HPDE6-E6E7 (cell line): ENCODE measurements around the gene ESR1.
"Not testable (repeated sequence)": the region's sequence is repeated elsewhere in the genome, so short reads cannot be mapped to it uniquely, and the experiment has no call there.

Source experiments
- DNase-seq: peaks from one replicate; pipeline ENCODE4 v3.0.0; 2011; ENCODE audit warnings: missing footprints; ENCODE audit errors: extremely low spot score

The ESR1 gene

DNA sequence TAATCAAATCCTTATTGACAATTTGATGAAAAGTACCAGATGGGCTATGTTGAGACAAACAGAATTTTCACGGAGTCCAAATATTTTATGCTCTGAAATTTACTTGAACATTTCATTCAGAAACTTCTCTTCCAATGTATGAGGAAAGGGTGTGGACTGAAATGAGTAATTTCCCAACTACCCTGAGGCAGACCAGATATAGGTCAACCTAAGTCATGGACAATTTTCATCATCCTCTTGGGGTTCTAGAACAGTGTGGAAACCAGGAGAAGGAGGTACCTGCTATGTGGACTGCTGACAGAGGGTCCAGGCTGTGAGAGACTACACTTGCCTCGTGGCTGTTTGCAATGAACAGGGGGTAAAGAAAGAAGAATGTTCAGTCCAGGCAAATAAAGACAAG is 323.0 kb downstream of the ESR1 start:
- DNase-seq: peak; percentile 15

DNA sequence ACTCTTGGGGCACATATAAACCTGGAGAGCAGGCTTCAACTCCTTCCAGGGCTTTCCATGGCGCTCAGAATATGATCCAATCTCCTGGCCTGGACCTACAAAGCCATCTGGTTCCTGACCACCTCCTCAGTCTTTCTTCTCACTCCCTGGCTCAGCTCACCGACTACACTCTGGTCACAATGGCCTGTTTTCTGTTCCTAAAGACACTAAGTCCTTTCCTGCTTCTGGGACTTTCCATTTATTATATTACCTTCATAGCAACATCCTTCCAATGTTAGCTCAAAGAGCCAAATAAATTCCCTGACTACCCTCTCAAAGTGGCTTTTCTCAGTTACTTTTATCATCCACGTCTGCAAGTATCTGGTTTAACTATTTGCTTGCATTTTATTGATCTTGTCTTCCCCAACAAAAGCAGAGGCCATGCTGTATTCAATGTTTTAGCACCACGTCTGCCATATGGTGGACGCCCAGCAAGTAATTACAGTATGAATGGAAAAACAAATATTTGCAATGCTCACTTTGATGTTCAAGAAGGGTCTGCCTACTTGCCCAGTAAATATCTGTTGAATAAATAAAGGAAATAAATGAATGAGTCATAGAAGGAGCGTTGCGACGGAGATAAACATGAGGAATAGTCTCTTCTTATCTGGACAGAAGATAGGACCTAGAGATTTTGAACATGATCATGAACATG is 328.4 kb downstream of the ESR1 start:
- DNase-seq: no peak

DNA sequence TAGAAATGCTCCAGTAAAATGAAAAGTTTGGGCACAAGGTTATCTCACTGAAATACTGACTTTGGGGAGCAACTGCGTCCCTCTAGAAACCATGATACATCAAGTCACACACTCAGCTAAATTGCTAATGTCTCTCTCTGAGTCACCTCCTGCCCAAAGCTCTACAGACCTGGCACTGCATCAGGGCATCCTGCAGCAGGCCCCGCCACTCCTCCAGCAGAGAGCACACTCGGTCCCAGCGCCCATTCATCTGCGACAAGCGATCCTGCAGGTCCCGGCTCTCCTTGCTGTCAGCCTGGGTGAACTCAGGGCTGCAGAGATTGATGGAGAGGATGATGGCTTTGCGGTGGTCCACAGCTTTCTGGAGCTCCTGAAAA is 329.0 kb downstream of the ESR1 start:
- DNase-seq: no peak

DNA sequence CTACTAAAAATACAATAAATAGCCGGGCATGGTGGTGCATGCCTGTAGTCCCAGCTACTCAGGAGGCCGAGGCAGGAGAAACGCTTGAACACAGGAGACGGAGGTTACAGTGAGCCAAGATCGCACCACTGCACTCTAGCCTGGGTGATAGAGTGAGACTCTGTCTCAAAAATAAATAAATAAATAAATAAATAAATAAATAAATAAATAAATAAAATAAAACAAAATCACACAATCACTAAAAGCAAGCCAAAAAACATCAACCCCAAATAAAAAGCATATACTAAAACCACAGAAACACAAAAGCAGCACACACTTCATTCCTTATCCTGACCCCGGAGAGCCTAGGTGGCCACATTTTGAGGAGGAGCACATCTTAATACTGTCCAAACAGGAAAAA is 330.9 kb downstream of the ESR1 start:
- not testable (repeated sequence) for DNase-seq

DNA sequence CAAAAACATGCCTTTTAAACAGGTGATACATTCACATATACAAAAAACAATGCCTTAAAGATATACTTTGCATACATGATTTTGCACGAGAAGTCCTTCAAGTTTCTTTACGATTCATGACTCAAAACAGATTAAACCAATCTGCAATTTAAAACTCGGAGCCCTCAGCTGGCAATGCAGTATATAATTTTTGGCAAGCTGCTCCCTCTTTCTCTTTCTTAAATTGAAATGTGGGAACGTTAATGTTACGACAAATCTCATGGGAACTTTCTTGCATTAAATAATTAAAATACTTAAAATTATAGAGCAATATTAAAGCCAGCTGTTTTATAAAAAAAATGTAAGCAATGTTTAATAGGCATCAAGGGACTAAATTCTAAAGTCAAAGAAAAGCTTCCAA is 334.6 kb downstream of the ESR1 start:
- no peak for DNase-seq

DNA sequence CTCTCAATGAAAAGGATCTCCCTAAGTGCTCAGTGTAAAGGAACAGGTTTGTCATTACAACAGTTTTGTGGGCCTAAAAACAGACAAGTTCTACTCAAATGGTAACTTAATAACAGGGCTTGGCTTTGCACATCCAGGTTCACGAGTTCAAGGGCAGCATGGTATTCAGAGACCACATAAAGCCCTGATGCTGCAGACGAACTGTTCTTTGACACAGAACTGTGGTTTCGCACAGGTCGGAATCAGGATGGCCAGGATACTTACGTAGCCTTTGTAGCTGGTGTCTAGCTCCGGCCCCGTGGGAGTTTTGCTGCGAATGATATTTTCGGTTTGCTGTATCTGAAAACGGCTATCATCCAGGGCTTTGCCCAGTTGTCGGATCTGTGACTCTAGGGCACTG is 335.9 kb downstream of the ESR1 start:
- DNase-seq: no peak

DNA sequence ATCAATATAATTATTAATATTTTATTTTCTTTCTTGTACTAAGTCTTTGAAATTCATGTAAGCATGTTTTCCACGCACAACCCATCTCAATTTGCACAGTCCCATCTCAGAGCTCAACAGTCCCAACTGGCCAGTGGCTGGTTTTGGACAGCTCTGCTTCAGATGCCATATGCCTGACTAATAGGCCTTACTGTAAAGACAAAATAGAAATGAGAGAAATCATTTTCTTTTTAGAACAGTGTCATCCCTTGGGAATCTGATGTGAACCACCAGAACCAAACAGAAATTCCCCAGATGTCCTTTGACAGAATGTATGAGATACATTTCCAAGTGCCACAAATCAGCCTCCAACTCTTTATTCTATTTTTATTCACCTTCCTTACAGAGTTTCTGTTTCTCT is 338.9 kb downstream of the ESR1 start:
- no peak for DNase-seq

DNA sequence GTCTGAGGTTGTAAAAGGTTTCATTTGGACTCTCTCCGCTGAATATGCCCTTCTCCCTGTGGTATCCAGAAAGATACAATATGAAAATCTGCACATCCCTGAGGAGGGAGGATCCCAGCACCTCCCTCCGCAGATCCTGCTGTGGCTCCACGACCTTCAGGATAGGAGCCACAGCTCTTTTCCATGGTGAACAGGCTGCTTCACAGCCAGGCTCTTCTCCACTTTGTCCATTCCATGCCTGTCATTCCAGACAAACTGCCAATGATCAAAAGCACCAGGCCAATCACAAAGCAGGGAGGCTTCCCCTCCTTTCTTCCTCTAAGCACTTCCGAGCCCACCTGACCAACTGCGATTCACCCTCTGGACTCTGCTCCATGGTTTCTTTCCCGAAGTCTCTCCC is 339.8 kb downstream of the ESR1 start:
- DNase-seq: no peak

DNA sequence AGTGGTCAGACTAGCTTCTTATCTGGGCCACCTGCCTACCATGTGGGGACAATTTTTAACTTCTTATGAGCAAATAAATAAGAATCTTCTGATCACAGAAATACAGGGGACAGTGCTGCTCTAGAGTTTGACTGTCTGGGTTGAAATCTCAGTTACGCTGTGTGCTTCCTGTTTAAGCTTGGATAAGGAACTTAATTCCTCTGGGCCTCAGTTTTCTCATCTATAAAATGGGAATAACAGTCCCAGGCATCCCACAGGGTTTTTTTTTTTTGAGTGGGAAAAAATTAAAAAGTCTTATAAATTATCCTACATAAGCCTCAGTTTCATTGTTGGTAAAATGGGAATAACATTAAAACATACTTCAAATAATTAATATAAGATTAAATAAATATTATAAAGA is 340.9 kb downstream of the ESR1 start:
- no peak for DNase-seq

DNA sequence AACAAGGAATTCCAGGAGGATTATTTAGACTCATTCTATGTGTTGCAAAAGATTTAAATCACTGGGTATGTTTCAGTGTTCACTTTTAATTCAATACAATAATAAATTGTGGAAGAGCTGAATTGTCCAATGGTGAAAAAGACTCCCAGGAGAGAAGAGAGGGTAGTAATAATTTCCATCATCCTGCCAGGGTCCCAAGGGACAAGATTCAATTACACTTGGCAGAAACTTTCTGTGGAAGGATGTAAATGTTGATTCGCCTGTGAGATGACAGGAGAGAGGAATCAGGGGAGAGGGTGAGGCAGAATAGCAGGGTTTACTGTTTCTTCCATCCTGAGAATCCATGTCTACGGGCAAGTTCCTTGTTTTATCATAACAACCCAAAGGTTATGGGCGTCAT is 342.7 kb downstream of the ESR1 start:
- no peak for DNase-seq

DNA sequence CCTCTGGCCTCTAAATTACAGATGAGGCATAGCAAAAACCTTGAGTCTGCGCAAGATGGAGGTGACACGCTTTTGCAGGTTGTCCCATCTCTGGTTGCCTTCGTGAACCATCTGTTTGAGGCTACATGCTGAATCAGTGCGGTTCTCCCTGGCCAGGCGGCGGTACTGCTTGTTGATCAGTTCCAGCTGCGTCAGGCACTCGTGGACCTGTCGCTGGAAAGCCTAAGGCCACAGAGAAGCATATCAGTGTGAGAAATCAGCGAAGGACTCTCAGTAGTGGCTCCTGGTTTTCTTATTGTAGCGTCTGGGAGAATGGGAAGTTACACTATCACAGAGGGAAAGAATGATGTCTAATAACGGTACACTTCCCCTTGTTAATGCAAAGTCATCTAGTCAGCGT is 344.4 kb downstream of the ESR1 start:
- no peak for DNase-seq

DNA sequence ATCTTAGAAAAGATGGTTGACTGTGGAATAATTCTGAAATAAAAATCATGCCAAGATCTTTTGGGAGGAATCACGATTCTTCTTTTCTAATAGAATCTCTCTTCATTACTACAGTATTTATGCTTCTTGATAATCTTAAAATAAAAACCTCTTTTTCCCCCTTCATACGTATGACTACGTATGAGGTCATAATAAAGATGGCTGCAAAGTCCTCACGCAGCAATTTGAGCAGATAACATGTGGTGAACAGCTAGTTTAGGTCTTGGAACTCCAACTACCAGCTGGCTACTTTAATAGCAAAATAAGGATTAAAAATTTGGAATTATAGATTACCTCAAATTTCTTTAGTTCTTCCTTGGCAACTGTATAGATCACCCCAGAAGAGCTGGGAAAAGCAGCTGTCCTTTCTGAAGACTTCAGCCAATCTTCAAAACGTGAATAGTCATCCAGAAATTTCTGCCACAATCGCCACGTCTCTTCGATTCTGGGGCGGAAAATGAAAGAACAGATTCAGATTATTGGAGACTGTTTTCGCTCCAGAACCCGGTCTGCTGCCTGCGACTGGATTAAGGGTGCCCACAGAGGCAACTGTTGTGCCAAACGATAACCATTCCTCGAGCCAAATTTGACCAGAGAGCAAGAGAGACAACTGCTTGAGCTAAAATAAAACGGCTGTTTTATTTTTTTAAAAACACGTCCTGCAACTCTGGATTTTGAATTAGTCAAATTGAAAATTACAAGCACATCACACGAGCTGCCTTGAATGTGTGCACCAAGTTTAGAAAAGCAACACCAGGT is 347.3 kb downstream of the ESR1 start:
- DNase-seq: no peak

DNA sequence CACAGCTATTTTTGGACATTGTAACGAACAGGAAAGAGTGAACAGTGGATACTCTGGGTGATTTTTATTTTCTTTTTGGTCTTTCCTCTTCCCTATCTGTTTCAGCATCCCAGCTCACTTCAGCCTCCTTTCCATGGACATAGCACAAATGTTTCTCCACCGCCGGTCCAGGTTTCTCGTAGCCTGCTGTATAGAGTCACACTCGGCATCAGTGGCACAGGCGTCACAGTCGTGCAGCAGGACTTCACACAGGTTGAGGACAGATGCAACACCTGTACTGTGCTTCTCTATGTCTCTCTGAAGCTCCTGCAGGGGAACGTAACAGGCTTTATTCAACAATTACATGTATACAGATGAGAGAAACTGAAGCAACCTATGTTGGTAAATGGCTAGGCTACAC is 348.3 kb downstream of the ESR1 start:
- DNase-seq: no peak

DNA sequence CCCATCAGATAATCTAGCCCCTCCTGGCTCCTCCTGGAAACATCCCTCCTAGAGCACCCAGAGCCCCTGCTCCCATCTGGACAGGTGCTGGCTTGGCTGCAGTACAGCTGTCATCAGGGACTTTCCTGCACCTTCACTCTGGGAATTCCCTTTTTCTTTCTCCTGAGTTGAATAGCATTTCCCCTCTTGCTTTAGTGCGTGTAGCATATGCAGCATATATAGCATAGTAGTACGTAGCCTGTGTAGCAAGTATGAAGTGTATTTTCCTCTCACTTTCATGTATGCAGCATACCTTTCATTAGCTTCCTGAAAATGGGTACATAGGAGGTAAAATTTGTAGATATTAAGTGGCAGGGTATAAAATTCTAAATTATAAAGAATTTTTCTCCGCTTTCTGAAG is 352.9 kb downstream of the ESR1 start:
- DNase-seq: no peak

DNA sequence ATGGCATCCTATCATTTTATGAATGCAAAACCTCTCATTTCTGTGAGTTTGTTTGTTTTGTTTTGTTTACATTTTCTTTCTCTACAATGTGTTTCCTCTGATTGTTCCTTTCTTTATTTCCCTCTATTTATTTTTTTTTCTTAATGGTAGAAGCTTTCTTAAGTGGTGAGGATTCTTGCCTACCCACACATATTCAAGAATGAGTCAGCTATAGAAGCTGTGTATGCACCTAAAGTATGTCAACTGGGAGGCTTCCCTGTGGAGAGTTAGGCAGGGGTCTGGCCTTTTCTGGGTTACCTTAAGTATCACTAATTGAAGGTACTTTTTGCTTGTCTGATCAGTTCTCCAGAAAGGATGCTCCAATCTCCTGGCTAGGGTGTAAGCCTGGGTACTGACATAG is 354.0 kb downstream of the ESR1 start:
- DNase-seq: no peak

DNA sequence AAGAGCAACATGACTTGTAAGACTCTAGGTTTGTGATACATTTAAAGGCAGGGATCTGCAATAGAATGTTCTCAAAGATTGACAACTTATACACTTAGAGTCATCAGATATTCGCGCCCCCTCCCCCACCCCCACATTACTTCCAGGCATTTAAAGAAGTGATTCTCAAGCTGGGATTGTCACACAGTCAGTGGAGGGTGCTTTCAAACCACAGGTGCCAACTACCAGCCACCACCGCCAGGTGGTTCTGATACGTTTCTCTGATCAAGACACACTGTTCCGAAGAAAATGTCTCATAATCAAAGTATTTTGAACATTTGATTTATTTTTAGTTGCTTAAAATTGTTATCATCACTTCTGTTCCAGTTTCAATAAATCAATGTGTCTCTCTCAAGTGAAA is 357.5 kb downstream of the ESR1 start:
- no peak for DNase-seq

DNA sequence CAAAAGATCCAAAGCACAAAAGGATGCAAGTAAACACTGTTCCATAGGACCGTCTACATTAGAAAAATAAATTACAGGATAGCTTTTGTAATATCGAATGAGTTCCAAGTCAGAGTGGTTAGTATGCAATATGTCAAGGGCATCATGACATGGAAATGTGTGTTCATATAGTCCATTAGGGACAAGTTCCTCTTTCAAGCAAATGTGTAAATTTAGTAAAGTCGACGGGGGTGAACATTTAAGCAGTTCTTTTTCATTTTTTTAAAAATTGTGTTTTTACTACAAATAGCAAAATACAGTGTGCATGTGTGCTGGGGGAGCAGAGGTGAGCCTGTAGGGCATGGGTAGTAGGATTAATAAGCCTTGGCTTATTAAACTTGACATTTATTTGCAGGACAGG is 359.0 kb downstream of the ESR1 start:
- DNase-seq: no peak

DNA sequence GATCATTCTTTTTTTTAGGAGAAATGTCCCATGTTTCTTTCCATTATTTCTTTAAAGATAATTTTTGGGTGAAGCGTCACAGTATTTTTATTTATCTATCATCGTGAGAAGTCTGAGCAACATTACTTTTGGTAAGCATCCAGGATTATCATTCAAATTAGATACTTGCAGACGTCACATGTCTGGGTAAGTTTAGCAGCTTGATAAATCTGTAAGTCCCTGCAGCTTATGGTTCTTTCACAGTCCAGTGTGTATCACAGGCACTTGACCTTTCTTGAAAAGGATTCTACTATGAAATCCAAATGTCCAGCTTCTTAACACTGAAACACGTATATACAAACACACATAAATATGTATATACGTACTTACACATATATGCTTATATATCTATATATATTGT is 359.4 kb downstream of the ESR1 start:
- no peak for DNase-seq

DNA sequence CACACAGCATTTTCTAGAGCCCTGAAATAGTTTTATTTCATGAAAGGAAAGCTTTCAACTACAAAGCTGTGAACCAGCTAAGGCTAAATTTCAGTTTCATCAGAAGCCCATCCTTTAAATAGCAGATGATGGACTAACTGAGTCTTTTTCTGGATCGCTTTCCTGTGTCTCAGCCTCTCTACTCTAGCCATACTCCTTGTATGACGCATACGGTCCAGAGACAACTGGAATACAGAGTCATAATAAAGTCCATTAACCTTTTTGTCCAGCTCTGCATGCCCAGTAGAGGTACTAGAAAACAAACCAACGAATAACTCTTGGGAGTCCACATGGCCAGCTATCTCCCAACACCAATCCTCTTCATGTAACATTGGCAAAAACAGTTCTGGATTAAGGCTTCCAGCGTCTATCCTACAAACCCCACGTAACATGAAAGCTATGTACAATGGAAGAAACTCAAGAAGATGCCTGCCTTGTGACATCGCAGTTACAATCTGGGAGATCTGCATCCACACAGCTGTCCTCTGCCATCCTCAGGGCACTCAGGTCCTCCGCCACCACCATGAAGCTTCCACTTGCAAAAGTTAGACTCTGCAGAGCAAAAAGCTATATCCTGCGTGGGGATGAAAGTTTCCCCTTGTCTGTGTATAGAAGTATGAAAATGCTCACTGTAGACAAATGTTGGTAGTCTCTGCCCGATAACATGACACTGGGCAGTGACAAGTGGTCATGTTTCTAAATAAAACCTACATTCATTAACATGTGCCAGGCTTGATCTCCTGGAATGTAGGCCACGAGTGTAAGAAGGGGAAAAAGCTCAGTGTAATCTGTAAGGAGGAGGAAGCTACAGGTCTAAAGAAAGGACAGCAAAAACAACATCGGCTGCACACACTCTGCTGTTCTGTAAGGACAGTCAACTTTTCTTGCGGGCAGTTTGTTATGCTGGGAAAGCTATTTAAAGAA is 360.4 kb downstream of the ESR1 start:
- DNase-seq: no peak

DNA sequence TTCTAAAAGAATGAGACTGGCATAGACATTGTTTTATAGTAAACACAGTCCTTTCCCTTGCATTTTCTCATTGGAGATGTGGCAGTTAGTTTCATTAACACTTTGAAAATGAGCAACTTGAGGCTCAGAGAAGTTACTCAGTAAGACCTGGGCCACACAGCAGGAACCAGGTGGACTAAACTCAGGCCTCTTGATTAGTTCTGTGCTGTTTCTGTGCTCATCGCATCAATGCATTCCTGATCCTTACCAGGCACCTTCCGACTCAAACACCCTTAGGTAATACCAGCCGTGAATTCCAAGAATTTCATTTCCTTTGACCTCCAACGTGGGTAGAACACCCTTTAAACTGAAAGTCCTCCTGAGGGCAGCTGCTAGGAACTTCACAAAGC is 362.8 kb downstream of the ESR1 start:
- no peak for DNase-seq

DNA sequence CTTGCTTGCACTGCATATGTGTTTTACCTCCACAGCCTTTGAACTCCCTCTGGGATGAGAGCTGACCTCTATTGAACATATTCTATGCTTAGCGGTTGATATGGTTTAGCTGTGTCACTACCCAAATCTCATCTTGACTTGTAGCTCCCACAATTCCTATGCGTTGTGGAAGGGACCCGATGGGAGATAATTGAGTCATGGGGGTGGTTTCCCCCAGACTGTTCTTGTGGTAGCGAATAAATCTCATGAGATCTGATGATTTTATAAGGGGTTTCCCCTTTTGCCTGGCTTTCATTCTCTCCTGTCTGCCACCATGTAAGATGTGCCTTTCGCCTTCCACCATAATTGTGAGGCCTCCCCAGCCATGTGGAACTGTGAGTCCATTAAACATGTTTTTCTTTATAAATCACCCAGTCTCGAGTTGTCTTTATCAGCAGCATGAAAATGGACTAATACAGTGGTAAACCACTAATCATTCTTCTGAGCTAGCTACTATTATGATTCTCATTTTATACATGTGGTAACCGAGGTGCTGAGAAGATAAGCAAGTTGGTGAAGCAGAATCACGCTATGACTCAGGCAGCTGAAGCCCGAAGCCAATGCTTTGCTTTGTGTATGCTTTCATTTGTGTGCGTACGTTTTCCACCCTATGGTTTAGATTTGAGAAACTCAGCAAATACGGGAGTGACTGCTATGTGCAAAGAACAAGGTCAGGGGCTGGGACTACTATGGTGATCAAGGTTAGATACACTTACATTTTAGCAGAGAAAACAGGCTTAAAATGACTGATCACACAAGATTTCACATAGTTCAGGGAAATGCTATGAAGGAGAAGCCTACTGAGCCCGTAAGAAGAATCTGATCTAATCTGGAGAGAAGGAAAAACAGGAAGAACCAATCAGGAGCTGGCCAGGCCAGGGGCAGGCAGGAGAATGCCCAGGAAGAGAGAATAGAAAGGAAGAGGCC is 363.5 kb downstream of the ESR1 start:
- DNase-seq: no peak
